ENCODE measurements around the gene KEAP1. TPM values are rescaled to one million over a fixed set of nuclear protein-coding genes. Genes with fewer than 3 reads are reported as not detected.

The KEAP1 gene
- total and polyA plus RNA-seq, 10 of the 15 experiments (the other 5 are each of a cell fraction or from before 2014, with no cell fraction given): 1.4 to 87.7 (median 48.6) TPM

DNA sequence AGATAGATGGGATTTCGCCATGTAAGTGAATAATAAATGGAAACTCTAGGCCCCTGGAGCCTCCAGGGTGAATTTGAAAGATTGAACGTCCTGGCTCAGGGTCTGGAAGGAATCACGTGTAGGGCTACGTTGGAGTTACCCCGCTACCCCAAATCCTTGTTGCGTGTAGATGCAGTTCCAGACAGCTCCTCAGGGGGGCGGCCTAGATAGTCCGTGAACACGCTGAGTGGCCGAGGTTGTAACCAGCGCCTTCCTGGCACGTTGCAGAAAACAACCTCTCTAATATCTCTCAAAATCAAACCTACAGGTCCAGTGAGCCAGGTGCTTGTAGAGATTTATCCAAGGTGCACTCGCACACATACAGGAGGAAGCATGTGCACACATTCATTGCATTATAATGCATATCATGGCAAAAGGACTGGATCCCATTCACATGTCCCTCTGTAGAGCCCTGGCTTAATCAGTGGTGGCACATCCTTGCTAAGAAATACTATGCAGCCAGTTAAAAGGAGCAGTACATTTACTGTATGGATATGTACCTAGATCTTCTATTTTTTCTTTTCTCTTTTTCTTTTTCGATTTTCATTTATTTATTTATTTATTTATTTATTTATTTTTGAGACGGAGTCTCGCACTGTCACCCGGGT is 2.5 kb upstream of the KEAP1 start:
- DNase-seq (ENCODE audit: low read depth, low spot score) (no peak), FAIRE-seq (peak; percentile 27), ATAC-seq (0 out of 3 replicates have a peak, but pooled peaks have one; percentile 3)
- H3K27me3 ChIP-seq (replicated peaks in 1 of 2; ENCODE audit: control insufficient read depth in 2 of 2, insufficient read depth in 2 of 2, low read length in 1 of 2): no peaks in the 10 kb centered on the region; a peak in 1 of 4 replicates
- no peak overlapping the region for H2AFZ ChIP-seq (ENCODE audit: control insufficient read depth, low read depth, low read length)
- no peak overlapping the region for H3K27ac ChIP-seq (ENCODE audit: control insufficient read depth, insufficient read depth)
- H3K4me2 ChIP-seq (ENCODE audit: control insufficient read depth, insufficient read depth): no peak overlapping the region
- no peaks in the 10 kb centered on the region for H3K36me3 ChIP-seq (ENCODE audit: control insufficient read depth in 2 of 2, insufficient read depth in 2 of 2, low read length in 1 of 2)
- no peaks in the 10 kb centered on the region for H3K9me3 ChIP-seq (replicated peaks; ENCODE audit: control insufficient read depth, insufficient read depth, low read length)
- POLR2A ChIA-PET: interaction anchor here (0.6 kb wide), 2 partner anchors 70 to 93 kb away, joined by 3 read pairs; no protein-coding TSS in a partner anchor
- SMC1A ChIA-PET (ENCODE audit: uncharacterized antibody, unreplicated experiment): no interaction called here
- CTCF ChIA-PET: interaction anchor here (0.6 to 2.0 kb wide), 12 partner anchors 12 to 196 kb away, joined by 3 to 9 read pairs (median 4); partner anchors contain the start of genes QTRT1 and S1PR5
- no peak overlapping the region for H3K4me3 ChIP-seq
- H3K9ac ChIP-seq (ENCODE audit: control insufficient read depth, insufficient read depth, low read length): no peak overlapping the region
- TF ChIP-seq, protein P1, sequence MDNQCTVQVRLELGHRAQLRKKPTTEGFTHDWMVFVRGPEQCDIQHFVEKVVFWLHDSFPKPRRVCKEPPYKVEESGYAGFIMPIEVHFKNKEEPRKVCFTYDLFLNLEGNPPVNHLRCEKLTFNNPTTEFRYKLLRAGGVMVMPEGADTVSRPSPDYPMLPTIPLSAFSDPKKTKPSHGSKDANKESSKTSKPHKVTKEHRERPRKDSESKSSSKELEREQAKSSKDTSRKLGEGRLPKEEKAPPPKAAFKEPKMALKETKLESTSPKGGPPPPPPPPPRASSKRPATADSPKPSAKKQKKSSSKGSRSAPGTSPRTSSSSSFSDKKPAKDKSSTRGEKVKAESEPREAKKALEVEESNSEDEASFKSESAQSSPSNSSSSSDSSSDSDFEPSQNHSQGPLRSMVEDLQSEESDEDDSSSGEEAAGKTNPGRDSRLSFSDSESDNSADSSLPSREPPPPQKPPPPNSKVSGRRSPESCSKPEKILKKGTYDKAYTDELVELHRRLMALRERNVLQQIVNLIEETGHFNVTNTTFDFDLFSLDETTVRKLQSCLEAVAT (IDR thresholded peaks at IDR 0.05): 0 out of 2 replicates have a peak, but pooled peaks have one; percentile 43
- TF ChIP-seq, protein P2, sequence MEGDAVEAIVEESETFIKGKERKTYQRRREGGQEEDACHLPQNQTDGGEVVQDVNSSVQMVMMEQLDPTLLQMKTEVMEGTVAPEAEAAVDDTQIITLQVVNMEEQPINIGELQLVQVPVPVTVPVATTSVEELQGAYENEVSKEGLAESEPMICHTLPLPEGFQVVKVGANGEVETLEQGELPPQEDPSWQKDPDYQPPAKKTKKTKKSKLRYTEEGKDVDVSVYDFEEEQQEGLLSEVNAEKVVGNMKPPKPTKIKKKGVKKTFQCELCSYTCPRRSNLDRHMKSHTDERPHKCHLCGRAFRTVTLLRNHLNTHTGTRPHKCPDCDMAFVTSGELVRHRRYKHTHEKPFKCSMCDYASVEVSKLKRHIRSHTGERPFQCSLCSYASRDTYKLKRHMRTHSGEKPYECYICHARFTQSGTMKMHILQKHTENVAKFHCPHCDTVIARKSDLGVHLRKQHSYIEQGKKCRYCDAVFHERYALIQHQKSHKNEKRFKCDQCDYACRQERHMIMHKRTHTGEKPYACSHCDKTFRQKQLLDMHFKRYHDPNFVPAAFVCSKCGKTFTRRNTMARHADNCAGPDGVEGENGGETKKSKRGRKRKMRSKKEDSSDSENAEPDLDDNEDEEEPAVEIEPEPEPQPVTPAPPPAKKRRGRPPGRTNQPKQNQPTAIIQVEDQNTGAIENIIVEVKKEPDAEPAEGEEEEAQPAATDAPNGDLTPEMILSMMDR (IDR thresholded peaks at IDR 0.05 in 2 of 3, conservative IDR thresholded peaks at IDR 0.05 in 1 of 3; ENCODE audit: control insufficient read depth in 2 of 3, extremely low read depth in 1 of 3, insufficient read depth in 1 of 3, low read depth in 3 of 3, low read length in 3 of 3): peak; percentile 65 to 84 (median 83)
- peak; percentile 27 for TF ChIP-seq MYC (IDR thresholded peaks at IDR 0.05; ENCODE audit: insufficient read depth, insufficient read length, insufficient replicate concordance, low read length, severe bottlenecking)
- TF ChIP-seq, protein P3, sequence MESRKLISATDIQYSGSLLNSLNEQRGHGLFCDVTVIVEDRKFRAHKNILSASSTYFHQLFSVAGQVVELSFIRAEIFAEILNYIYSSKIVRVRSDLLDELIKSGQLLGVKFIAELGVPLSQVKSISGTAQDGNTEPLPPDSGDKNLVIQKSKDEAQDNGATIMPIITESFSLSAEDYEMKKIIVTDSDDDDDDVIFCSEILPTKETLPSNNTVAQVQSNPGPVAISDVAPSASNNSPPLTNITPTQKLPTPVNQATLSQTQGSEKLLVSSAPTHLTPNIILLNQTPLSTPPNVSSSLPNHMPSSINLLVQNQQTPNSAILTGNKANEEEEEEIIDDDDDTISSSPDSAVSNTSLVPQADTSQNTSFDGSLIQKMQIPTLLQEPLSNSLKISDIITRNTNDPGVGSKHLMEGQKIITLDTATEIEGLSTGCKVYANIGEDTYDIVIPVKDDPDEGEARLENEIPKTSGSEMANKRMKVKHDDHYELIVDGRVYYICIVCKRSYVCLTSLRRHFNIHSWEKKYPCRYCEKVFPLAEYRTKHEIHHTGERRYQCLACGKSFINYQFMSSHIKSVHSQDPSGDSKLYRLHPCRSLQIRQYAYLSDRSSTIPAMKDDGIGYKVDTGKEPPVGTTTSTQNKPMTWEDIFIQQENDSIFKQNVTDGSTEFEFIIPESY (IDR thresholded peaks at IDR 0.05): peak; percentile 82; the same call in 1 of the 2 replicates
- TF ChIP-seq SMC3 (IDR thresholded peaks at IDR 0.05; ENCODE audit: borderline replicate concordance, low read length): peak; percentile 26; the same call in 1 of the 2 replicates
- TF ChIP-seq SMARCA5 (IDR thresholded peaks at IDR 0.05): 0 out of 2 replicates have a peak, but pooled peaks have one; percentile 26
- TF ChIP-seq PAX8 (IDR thresholded peaks at IDR 0.05): no peak
- 0 out of 2 replicates have a peak, but pooled peaks have one; percentile 16 for TF ChIP-seq YY1 (IDR thresholded peaks at IDR 0.05; ENCODE audit: low read depth, low read length)
- TF ChIP-seq, protein P4, sequence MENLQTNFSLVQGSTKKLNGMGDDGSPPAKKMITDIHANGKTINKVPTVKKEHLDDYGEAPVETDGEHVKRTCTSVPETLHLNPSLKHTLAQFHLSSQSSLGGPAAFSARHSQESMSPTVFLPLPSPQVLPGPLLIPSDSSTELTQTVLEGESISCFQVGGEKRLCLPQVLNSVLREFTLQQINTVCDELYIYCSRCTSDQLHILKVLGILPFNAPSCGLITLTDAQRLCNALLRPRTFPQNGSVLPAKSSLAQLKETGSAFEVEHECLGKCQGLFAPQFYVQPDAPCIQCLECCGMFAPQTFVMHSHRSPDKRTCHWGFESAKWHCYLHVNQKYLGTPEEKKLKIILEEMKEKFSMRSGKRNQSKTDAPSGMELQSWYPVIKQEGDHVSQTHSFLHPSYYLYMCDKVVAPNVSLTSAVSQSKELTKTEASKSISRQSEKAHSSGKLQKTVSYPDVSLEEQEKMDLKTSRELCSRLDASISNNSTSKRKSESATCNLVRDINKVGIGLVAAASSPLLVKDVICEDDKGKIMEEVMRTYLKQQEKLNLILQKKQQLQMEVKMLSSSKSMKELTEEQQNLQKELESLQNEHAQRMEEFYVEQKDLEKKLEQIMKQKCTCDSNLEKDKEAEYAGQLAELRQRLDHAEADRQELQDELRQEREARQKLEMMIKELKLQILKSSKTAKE (IDR thresholded peaks at IDR 0.05; ENCODE audit: low read depth, poor library complexity, severe bottlenecking): no peak
- TF ChIP-seq RAD21 (IDR thresholded peaks at IDR 0.05; ENCODE audit: insufficient read depth, low read depth, low read length): peak; percentile 52
- peak in 1 of 2 experiments; percentile 52; a peak in 1 of 4 replicates for TF ChIP-seq BHLHE40 (IDR thresholded peaks at IDR 0.05; ENCODE audit: borderline replicate concordance in 1 of 2, low read depth in 2 of 2, low read length in 1 of 2)
- TF ChIP-seq NR2C2 (IDR thresholded peaks at IDR 0.05; ENCODE audit: borderline replicate concordance, control insufficient read depth, insufficient read length, low read depth): no peak
- H4K20me1 ChIP-seq (ENCODE audit: control insufficient read depth, insufficient read depth): no peaks in the 10 kb centered on the region
- peaks cover 19% of the 10 kb centered on the region for H3K79me2 ChIP-seq (ENCODE audit: control insufficient read depth, insufficient read depth, low read length)
- RAD21 ChIA-PET (ENCODE audit: unreplicated experiment): interaction anchor here (1.0 kb wide), 1 partner anchor 62 kb away, joined by 3 read pairs; no protein-coding TSS in a partner anchor
- WGBS (ENCODE audit: insufficient coverage, insufficient replicate concordance, low lambda C conversion rate, missing lambda C conversion rate): 39% methylated on average over 17 of the region's 17 CpGs
- peaks cover 16% of the 10 kb centered on the region for H3K4me1 ChIP-seq (ENCODE audit: control insufficient read depth, insufficient read depth, low read length)
- no TSS peak for BruUV-seq (replicated peaks)
- in situ Hi-C loops (cut with MboI) (no loop called here), intact Hi-C loops (cut with micrococcal nuclease; ENCODE audit: unreplicated experiment) (loop anchor here (10.0 kb wide), 1 partner anchor 101 kb away; the partner anchor contains the start of gene CDC37)

All from GM12878 (cell line).